Thyroid gland (tissue), 4 donors: ENCODE measurements around the gene ERO1A.

Experiments used
- CTCF ChIP-seq, 6 experiments: fragments of 200-600 bp in 3 of 6; fragments of 450-650 bp in 3 of 6; sonication (generic) in 3 of 6; IDR thresholded peaks; one replicate each; pipeline ENCODE4 v1.5.1; 2016 to 2019; ENCODE audit warnings: antibody characterized with exemption in 6 of 6, mild to moderate bottlenecking in 2 of 6, inconsistent platforms in 1 of 6, moderate library complexity in 1 of 6
- POLR2A ChIP-seq, 2 donors: fragments of 450-650 bp; IDR thresholded peaks; one replicate each; pipeline ENCODE4 v1.6.1; 2017; ENCODE audit warnings: antibody characterized with exemption in 2 of 2, mild to moderate bottlenecking in 2 of 2, moderate library complexity in 1 of 2

- TF ChIP-seq POLR2A (IDR thresholded peaks at IDR 0.05) (no peak), CTCF (IDR thresholded peaks at IDR 0.05) (no peak)
These were observed 34.0 kb downstream of the ERO1A start for GRCh38 chr14:52661314-52661713.
